ENCODE data around the gene SOSTDC1. TPM values are rescaled to one million over a fixed set of nuclear protein-coding genes. Genes with fewer than 3 reads are reported as not detected.

The SOSTDC1 gene, protein sequence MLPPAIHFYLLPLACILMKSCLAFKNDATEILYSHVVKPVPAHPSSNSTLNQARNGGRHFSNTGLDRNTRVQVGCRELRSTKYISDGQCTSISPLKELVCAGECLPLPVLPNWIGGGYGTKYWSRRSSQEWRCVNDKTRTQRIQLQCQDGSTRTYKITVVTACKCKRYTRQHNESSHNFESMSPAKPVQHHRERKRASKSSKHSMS
- polyA plus RNA-seq (0.24 and 0.52 TPM in 2 replicates), polyA minus RNA-seq (0.35 and 0.73 TPM in 2 replicates)

GRCh38 chr7:16465469-16466361, at the start of gene SOSTDC1:
SOSTDC1 (minus strand) TSS chr7:16465738; CDS start chr7:16465668, 70 bp downstream.
- no peak within 1 kb of the TSS for H2AFZ ChIP-seq (ENCODE audit: low read depth, low read length)
- H3K79me2 ChIP-seq (replicated peaks; ENCODE audit: insufficient read depth, low read length) = no peaks in the 10 kb centered on the region
- H3K27me3 ChIP-seq (ENCODE audit: insufficient read depth, low read depth, low read length) = no peaks in the 10 kb centered on the region
- H3K4me3 ChIP-seq (ENCODE audit: low read length) = peak within 1 kb of the TSS; percentile 54
- H4K20me1 ChIP-seq (ENCODE audit: insufficient read depth) = no peaks in the 10 kb centered on the region
- H3K4me2 ChIP-seq (ENCODE audit: low read length) = no peak within 1 kb of the TSS
- H3K36me3 ChIP-seq (ENCODE audit: insufficient read depth, low read length) = no peaks in the 10 kb centered on the region
- no peak within 1 kb of the TSS for H3K9ac ChIP-seq (ENCODE audit: low read length)
- no peaks in the 10 kb centered on the region for H3K9me2 ChIP-seq (ENCODE audit: insufficient read depth, low read length)
- peaks cover 3% of the 10 kb centered on the region for H3F3A ChIP-seq (ENCODE audit: insufficient read depth, low read length, poor library complexity, severe bottlenecking)
- H3K9me3 ChIP-seq (ENCODE audit: low read length) = no peaks in the 10 kb centered on the region
- no peak within 1 kb of the TSS for H3K27ac ChIP-seq (ENCODE audit: low read length)
- TF ChIP-seq, protein P1, sequence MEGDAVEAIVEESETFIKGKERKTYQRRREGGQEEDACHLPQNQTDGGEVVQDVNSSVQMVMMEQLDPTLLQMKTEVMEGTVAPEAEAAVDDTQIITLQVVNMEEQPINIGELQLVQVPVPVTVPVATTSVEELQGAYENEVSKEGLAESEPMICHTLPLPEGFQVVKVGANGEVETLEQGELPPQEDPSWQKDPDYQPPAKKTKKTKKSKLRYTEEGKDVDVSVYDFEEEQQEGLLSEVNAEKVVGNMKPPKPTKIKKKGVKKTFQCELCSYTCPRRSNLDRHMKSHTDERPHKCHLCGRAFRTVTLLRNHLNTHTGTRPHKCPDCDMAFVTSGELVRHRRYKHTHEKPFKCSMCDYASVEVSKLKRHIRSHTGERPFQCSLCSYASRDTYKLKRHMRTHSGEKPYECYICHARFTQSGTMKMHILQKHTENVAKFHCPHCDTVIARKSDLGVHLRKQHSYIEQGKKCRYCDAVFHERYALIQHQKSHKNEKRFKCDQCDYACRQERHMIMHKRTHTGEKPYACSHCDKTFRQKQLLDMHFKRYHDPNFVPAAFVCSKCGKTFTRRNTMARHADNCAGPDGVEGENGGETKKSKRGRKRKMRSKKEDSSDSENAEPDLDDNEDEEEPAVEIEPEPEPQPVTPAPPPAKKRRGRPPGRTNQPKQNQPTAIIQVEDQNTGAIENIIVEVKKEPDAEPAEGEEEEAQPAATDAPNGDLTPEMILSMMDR (IDR thresholded peaks at IDR 0.05; ENCODE audit: poor library complexity, severe bottlenecking) = no peak
- TF ChIP-seq RAD21 (conservative IDR thresholded peaks at IDR 0.05) (no peak), MXI1 (conservative IDR thresholded peaks at IDR 0.05; ENCODE audit: poor library complexity, severe bottlenecking) (no peak), SMC3 (conservative IDR thresholded peaks at IDR 0.05; ENCODE audit: poor library complexity) (no peak), EZH2 (IDR thresholded peaks at IDR 0.05; ENCODE audit: borderline replicate concordance, insufficient read depth, low read length, poor library complexity, severe bottlenecking) (no peak)

GRCh38 chr7:16514729-16515128, 49.2 kb upstream of the SOSTDC1 start:
- H3K9me2 ChIP-seq (ENCODE audit: insufficient read depth, low read length) = no peaks in the 10 kb centered on the region
- no peak overlapping the region for H2AFZ ChIP-seq (ENCODE audit: low read depth, low read length)
- H3K27me3 ChIP-seq (ENCODE audit: insufficient read depth, low read depth, low read length) = no peaks in the 10 kb centered on the region
- H3K9ac ChIP-seq (ENCODE audit: low read length) = no peak overlapping the region
- H3K36me3 ChIP-seq (ENCODE audit: insufficient read depth, low read length) = no peaks in the 10 kb centered on the region
- H3K27ac ChIP-seq (ENCODE audit: low read length) = no peak overlapping the region
- H3K4me2 ChIP-seq (ENCODE audit: low read length) = no peak overlapping the region
- H4K20me1 ChIP-seq (ENCODE audit: insufficient read depth) = no peaks in the 10 kb centered on the region
- H3K79me2 ChIP-seq (replicated peaks; ENCODE audit: insufficient read depth, low read length) = no peaks in the 10 kb centered on the region
- TF ChIP-seq POLR2AphosphoS5 (IDR thresholded peaks at IDR 0.05) = no peak
- TF ChIP-seq MXI1 (conservative IDR thresholded peaks at IDR 0.05; ENCODE audit: poor library complexity, severe bottlenecking) = no peak
- TF ChIP-seq EZH2 (IDR thresholded peaks at IDR 0.05; ENCODE audit: borderline replicate concordance, insufficient read depth, low read length, poor library complexity, severe bottlenecking) = no peak
- TF ChIP-seq SMC3 (conservative IDR thresholded peaks at IDR 0.05; ENCODE audit: poor library complexity) = no peak
- TF ChIP-seq RAD21 (conservative IDR thresholded peaks at IDR 0.05) = no peak
- TF ChIP-seq EP300 (conservative IDR thresholded peaks at IDR 0.05; ENCODE audit: poor library complexity, severe bottlenecking) = no peak
- TF ChIP-seq REST (IDR thresholded peaks at IDR 0.05; ENCODE audit: borderline replicate concordance) = no peak
- TF ChIP-seq, protein P1 (IDR thresholded peaks at IDR 0.05; ENCODE audit: poor library complexity, severe bottlenecking) = no peak
- no peak for TF ChIP-seq TAF1 (IDR thresholded peaks at IDR 0.05; ENCODE audit: low read depth)
- H3F3A ChIP-seq (ENCODE audit: insufficient read depth, low read length, poor library complexity, severe bottlenecking) = no peaks in the 10 kb centered on the region
- H3K9me3 ChIP-seq (ENCODE audit: low read length) = no peaks in the 10 kb centered on the region
- no peak overlapping the region for H3K4me3 ChIP-seq (ENCODE audit: low read length)
